NK-92 (cell line): ENCODE data around the gene BHMT2.

Experiments used
- DNase-seq: peaks from one replicate; lab custom pipeline; 2025; ENCODE audit not compliant: unreplicated experiment; lab: John Stamatoyannopoulos, UW

The BHMT2 gene

GRCh38 chr5:79062436-79062835 lies 7.1 kb upstream of the BHMT2 start:
- no peak for DNase-seq

- no peak for DNase-seq
Observed at GRCh38 chr5:79070350-79070667, 742 bp downstream of the BHMT2 start.

DNA sequence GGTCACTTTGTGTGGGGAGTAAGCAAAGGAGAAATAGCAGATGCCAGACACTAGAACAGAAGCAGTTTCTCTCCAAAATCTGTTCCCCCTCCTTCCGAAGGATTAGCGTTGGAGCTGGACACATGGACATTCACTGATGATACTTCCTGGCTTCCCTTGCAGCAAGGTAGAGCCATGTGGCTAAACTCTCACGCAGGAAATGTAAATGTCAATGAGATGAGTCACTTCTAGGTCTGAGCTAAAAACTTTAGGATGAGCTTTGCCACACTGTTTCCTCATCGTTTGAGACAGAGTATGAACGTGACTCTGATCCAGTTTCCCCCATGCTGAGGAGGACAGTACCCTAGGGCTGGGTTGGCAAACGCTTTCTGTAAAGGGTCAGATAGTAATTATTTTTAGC lies 5.1 kb downstream of the BHMT2 start:
- no peak for DNase-seq

GRCh38 chr5:79075646-79076426 lies 6.3 kb downstream of the BHMT2 start:
- no peak for DNase-seq

- DNase-seq: no peak
Observed at GRCh38 chr5:79076819-79077218, 7.3 kb downstream of the BHMT2 start.

DNA sequence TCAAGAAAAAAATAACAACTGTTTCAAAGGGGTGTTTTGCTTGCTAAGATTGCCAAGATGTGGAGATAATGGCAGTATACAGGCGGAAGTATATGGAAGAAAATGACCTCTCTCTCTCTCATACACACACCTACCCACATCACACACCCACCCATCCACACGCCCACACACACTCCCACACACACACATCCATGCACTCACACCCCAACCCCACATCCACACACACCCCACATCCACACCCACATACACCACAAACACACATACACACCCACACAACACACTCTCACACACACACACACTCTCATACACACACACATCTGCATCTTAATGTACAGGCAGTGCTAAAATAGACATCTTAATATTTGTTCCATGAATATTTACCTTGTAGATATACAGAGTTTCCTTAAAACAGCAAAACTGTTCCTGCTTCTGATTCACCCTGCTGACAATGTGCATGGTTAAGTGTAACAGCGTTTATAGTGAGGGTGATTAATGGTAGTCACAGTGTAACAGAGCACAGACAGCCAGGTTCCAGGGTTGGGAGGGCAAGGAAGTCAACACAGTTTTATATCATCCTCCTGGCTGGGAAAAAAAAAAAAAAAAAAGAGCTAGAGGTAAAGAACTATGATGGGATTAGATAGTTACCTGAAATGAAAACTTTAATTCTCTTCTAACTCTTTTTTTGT lies 8.3 kb downstream of the BHMT2 start:
- no peak for DNase-seq

GRCh38 chr5:79080804-79081203 lies 11.2 kb downstream of the BHMT2 start:
- no peak for DNase-seq

DNA sequence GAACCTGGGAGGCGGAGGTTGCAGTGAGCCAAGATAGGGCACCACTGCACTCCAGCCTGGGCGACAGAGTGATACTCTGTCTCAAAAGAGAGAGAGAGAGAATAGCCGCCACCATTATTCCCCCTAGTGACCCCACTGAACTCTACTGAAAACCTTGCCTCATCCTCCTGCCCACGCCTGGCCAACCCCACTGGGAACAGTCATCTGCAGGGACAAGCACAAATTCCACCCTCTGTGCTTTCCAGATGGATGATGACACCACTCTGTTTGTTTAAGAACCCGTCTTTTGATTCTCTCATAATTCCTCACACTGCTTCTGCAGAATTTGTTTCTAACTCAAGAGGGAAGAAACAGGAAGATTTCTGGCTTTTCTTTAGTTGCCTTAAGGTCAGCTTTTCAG lies 12.2 kb downstream of the BHMT2 start:
- DNase-seq: no peak

DNA sequence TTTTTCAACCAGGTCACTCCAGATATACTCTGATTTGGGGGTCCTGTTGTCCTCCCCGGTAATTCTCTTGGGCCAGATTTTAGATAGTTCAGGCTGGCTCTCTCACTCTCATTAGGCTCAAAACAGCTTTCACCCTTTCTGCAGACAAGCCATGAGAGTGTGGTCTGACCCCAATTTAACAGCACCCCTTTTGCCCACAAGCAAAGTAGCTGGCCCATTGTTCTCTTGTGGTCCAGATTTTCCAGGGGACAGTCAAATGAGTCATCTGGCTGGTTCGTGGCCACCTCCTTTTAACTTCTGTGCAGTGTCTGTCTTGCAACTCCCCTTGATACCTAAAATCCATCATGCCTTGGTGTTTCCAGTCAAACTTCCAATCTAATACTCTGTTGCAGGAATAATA lies 16.5 kb downstream of the BHMT2 start:
- no peak for DNase-seq

DNA sequence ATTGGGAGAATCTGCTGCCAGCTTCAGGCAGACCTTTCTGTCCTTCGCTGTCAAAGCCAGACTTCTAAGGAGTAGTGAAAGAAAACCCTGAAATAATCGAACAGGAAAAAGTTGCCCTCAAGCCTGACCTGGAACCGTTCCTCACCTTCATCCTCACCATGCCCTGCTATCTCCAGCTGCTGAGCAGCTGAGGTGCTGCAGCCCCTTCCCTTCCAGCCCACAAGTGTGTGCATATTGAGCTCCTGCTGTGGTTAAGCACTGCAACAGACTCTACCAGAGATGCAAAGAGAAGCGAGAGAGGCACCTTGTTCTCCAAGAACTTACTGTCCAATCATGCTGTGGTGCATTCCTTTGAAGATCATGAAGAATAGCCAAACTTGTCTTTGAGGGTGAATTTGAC lies 18.9 kb downstream of the BHMT2 start:
- DNase-seq: no peak

GRCh38 chr5:79091064-79091463 lies 21.5 kb downstream of the BHMT2 start:
- DNase-seq: no peak

- DNase-seq: no peak
Observed at GRCh38 chr5:79093762-79094161, 24.2 kb downstream of the BHMT2 start.

GRCh38 chr5:79105868-79106267 lies 36.3 kb downstream of the BHMT2 start:
- DNase-seq: no peak

DNA sequence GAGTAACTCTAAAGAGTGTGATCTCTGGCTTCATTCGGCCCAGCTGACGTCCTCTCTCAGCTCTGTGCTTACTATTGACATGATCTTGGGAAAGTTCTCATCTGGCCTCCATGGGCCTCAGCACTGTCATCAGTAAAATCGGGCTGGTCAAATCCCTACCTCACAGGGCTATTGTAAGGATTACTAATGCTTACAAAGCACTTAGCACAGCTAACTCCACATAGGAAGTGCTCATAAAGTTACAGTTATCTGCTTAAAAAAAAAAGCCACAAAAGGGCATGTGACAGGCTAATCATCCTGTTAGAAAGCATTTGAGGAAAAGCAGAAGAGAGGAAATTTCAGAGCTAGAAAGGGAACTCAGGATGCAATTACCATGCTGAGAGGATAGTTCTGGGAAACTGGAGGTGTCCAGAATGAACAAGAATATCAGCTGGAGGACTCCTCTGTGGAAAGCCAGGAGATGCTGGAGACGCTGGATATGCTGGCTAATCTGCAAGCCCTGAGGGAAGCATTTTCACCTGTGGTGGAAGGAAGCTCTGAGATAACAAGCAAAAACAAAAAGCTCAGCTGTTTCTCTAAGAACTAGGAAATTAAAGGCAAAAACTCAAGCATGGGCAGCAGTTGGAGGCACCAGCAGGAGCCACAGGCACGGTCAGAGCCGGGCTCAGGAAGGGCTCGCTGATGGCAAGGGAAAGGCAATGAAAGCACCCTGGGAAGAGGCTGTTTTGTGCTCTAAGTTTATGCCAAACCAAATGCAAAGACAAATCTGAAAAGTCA lies 37.6 kb downstream of the BHMT2 start:
- DNase-seq: no peak

GRCh38 chr5:79108086-79108485 lies 38.5 kb downstream of the BHMT2 start:
- DNase-seq: no peak

DNA sequence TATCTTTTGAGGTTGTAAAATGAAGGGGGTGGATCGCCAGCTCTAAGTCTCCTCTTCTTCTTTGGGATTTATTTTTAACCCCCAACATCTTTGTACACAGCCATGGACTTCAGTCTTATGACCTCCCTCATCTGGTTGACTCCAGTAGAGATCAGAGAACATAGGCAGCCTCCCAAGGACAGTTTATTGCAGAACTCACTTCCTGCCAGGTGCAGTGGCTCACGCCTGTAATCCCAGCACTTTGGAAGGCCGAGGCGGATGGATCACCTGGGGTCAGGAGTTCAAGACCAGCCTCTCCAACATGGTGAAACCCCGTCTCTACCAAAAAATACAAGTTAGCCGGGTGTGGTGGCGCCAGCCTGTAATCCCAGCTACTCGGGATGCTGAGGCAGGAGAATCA lies 39.2 kb downstream of the BHMT2 start:
- no peak for DNase-seq

DNA sequence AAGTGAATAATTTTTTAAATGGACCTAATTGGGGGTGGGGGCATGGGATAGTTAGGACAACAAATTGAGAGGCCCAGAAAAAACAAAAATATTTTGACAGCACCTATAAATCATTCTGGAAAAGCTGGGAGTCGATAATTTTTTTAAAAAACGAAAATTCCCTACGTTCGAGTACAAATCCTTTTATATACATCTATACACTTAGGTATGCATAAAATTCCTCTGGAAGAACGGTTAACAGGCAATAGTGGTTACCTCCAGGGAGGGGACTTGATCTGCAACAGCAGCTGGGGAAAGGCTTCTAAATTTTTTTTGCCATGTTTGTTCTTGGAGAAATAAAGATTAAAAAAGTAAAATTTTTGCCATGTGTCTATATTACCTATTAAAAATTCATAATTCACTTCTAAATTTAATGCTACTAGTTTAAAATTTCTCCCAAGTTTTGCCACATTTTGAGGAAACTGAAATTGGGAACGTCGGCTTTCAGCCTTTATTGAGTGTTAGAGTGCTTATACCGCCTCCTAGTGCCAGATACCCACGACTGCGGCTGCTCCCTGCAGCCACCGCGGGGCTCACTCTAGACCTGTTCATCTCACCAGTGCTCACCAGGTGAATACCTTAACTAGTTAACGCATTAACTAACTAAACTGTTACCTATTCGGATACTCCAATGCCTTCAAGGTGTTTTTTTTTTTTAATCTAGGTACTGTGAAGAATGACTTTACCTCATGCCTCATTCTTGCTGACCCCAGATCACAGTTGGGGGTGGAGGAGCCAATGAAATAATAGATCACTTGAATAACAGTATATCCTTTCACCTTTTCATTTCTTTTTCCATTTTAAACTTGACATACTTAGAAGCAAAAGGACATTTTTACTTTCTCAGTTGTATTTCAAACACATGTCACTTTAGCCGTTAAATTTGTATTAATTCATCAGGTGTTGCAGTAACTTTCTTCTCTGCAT lies 40.2 kb downstream of the BHMT2 start:
- no peak for DNase-seq

DNA sequence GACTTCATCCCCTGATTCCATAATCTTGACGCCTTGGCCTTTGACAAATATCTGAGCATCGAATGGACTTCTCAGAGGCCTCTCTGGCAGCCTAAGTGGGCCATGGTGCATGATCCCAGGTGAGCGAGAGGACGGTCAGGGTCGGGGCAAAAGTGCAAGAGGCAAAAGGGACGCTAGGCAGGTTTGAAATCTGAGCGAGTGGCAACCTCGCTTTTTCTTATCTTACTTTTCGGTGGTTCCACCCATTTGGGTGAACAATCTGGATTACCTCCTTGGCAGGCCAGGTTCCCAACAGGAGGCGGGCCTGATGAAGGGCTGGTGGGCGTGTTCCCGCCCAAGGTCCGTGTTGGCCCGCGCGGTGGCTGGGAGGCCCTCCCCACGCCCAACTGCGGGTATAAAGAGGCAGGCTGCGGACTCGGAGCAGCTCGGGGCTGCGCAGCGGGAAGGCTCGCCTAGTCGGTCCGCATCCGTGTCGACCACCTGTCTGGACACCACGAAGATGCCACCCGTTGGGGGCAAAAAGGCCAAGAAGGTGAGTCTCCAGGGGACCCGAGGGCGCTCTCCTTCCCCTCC lies 41.9 kb downstream of the BHMT2 start, which contains the start of gene BHMT:
BHMT (plus strand) TSS at position 423 of the 573 bp plus-strand sequence; CDS start at position 500, 77 bp downstream.
- DNase-seq: no peak

DNA sequence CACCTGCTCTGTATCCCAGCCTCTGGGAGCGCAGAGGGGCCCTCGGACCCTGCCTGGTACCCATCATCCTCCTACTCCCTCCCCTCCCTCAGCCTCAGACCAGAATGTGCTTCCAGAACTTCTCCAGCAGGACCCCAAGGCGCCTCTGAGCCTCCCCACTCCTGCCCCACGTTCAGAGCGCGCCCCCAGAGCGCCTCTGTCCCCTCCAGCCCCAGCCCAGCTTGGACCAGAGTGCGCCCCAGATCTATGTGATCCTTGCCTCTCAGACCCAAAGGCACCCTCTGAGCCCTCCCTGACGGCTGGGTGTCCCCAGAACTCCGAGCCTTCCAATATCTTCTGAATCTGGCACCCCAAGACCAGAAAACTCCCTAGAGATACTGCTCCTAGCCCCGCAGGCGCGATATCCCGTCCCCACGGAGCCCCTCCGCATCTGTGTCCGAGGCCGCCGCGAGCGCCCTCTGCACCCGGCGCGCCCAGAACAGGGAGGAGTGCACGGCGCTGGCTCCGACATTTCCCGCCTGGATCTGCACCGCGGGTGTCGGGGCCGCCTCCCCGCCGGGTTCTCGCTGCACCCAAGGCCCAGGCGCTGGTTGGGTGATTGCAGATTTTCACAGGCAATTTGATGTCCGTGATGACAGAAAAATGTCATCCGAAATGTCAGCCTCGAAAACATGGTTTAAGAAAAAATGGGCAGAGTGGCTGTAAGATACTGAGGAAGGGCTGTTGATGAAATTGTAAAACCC lies 42.6 kb downstream of the BHMT2 start:
- no peak for DNase-seq

DNA sequence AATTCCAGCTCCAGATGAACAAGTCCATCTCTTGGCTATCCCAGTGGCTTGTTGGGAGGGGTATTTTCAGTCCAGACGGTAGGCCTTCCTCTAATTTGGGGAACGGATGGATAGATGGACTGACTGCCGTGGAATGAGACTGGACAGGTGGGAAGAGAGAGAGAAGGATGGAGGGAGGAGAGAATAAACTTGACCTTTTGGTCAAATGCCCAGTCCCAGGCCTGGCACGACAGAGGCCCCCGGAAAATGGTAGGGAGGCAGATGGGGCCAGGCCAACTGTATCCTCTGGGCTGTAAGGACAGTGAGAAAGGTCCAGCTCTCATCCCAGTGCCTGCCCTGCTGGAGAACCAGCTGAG lies 43.1 kb downstream of the BHMT2 start:
- DNase-seq: no peak
